Uterus (tissue), 2 donors: ENCODE measurements around the gene TMC5.

Experiments used
- CTCF ChIP-seq, 4 experiments: fragments of 200-600 bp in 2 of 4; fragments of 450-650 bp in 2 of 4; sonication (generic) in 2 of 4; IDR thresholded peaks; one replicate each; pipeline ENCODE4 v1.5.1; 2016 to 2019; ENCODE audit warnings: antibody characterized with exemption in 4 of 4, mild to moderate bottlenecking in 2 of 4, moderate library complexity in 1 of 4
- POLR2A ChIP-seq, 2 donors: fragments of 450-650 bp; IDR thresholded peaks; one replicate each; pipeline ENCODE4 v1.6.1; 2016; ENCODE audit warnings: antibody characterized with exemption in 2 of 2, mild to moderate bottlenecking in 1 of 2, moderate library complexity in 1 of 2

- TF ChIP-seq CTCF (IDR thresholded peaks at IDR 0.05) (no peak), POLR2A (IDR thresholded peaks at IDR 0.05) (no peak)
Observed at GRCh38 chr16:19438739-19439138, 21.1 kb downstream of the TMC5 start.
